Stimulated activated CD4-positive, alpha-beta T cell treated with anti-CD3 and anti-CD28 coated beads, Interleukin-4, amount 100 ng/mL, for 4 hours (primary cell): ENCODE measurements around the gene DSCAM.

Source experiments
- DNase-seq, 2 experiments: peaks; one replicate each; pipeline ENCODE4 v3.0.0-alpha.2; 2020

The DSCAM gene

DNA sequence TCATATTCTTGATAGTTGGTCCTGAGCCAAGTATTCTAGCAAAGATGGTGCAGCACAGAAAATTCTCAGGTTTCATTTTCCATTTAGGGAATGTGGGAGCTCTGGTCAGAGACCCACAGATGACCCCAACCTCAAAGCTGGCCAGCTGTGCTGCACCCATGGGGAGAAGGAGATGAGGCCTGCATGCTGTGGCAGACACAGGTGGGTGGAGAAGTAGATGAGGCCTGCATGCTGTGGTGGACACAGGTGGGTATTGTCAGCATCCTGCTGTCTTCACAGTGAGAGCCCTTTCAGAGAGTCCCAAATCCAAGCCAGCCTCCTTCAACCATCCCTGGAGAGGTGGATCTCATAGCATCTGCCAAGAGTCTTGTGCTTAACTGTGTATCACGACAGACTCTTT, 77.7 kb downstream of the DSCAM start:
- DNase-seq, result no peak

DNA sequence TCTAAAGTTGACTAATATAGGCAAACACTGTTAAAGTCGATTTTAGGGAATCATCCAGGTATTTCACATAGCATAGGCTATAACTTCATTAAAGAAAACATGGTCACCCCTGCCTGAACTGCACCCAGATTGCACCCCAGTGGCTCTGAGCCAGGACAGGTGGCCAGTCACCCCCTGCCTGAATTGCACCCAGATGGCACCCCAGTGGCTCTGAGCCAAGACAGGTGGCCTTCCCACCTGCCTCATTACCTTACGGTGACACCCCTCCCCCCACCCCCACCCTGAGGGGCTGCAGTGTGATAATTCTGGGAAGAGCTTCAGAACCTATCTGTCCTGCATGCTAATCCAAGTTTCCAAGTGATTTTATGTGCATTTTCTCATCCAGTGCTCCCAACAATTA, 78.9 kb downstream of the DSCAM start:
- DNase-seq, result no peak

DNA sequence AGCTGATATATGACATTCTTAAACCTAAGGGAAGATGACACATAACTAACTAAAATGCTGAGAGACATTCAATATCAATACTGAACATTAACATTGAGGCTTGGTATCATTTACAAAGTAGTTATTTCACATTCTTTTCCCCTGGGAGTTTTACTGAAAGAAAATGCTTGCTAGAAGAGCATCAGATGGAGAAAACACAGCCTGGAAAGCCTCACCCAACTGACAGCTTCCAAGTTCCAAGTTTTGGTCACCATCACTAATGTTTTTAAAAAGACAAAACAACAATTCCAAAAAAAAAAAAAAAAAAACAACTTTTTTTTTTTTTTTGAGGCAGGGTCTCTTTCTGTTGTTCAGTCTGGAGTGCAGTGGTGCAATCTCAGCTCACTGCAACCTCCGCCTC, 80.6 kb downstream of the DSCAM start:
- DNase-seq, result no peak

DNA sequence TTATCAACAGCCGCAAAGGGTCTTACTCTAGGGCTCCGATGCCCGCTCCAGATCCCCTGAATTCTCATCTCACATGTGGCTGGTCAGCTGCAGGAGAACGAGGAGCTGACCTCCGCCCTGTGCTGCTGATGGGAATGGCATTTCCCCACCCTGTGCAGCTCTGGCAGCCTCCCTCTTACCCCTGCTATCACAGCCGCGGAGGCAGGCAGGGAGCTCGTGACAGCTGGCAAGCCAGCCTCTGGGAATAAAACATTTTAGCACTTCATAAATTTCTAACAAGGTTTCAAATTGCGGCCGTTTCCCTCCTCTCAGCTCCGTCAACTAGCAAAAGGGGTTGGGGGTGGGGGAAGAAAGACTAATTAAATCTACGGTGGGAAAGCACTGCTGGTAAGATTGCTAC, 81.1 kb downstream of the DSCAM start:
- no peak for DNase-seq

DNA sequence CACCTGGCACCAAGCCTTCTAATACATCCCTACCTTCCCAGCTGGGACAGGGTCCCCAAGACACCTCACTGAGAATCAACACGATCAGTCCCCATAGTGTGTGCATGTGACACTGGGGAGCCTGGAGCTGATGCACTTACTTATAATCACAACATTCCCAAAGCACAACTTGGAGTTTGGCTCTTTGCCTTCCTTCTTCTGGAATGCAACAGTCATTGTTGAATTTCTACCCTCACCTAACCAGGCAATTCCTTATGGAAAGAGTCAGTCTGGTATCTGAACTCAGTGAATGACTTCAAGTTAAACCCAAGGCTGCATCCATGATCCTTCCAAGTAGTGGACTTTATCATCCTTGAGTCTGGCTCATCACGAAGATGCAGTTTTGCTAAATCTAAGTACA, 86.1 kb downstream of the DSCAM start:
- no peak for DNase-seq

DNA sequence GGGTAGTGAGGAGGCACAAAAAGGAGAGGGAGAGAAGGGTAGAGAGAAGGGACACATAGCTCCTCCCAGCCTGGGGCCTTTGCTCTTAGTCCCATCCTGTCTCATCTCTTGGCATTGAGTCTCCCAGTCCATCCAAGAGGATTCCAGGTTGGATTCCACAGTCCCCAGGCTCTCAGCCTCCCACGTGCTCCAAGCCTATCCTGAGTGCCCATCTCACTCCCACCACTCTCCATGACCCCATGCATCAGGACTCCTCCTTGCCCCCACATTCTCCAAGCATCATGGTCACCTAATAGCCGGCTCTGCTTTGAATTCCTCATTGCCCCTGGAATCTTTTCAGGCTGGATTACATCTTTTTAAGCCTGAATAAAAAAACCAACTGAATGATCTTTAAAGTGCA, 87.9 kb downstream of the DSCAM start:
- DNase-seq, result no peak

DNA sequence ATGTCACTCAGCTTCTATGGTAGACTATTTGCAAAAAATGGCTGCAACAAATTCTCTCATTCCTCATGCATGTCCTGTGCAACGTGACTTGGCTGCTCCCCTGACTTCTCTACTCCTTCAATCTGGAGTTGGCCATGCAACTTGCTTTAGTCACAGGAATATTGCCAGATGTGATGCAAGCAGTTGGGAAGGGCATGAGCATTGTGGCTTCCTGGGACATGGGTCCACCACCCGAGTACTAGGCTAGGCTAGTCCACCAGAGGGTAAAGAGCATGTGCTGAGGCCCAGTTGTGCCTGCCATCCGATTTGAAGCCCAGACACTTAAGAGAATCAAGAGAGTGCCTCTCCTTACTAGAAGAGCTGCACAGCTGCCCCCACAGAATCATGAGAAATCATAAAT, 89.6 kb downstream of the DSCAM start:
- DNase-seq, result no peak

DNA sequence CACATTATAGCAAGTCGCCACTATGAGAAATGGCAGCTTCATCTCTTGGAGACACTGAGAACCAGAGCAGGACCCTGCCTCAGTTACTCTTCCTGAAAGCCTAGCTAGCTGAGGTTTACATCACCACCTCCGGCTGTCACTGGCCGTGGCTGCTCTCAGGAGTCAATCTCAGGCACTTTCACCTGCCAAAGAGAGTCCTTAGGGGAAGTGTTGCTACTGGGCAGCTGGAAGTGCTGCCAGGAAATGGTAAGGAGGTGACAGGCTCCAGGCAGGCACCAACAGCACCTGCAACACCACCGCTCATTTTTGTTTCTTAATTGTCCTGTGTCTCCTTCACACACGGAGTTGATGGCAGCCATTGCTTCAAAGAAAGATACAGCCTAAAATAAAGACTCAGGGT, 92.5 kb downstream of the DSCAM start:
- no peak for DNase-seq

DNA sequence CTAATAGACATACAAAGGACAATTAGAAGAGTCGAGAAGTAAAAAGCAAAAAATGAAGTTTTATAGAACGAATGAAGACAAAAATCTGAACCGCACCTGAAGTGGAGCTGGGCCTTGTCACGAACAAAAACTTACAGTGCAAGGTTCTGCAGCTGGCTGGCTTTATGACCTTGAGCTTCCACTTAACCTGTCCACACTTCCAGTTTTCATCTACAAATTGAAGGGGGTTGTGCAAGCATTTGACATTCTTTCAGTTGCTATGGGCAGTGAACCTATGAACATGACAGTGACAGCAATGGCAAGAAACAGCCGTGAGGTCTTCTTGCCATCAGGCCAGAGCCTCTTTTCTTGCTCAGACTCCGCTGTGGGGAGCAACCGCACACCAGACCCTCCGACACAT, 93.2 kb downstream of the DSCAM start:
- no peak for DNase-seq

DNA sequence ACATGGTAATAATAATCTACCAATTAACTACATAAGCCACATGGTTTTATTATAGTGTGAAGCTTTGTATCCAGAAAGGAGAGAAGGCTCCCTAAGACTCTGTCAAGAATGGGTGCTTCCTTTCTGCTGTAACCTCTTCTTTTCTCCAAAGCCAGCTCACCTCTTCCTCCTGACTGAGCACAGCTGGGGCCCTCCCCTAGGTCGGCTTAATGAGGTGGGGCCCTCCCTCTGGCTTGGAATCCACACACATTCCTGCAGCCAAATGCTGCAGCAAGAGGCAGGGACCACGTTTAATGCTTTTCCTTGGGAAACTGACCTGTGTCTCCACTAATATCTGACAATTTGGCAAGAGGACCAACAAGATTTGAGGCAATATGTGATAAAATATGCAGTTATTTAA, 94.8 kb downstream of the DSCAM start:
- DNase-seq, result no peak

DNA sequence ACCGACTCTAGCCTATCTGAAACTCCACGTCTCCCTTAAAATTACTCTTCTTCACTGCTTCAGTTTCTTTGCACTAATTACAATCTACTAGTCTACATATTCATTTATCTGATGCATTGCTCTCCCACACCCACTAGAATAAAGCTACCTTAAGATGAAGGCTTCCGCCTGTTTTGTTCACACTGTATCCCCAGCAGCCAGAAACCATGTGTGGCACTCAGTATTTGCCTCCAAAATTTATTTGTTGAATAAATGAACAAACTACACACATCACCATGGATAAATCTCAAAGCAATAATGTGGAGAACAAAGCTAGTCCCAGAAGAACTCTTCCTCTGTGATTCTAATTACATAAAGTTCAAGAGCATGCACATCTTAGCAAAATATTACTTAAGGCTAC, 95.7 kb downstream of the DSCAM start:
- DNase-seq, result no peak

DNA sequence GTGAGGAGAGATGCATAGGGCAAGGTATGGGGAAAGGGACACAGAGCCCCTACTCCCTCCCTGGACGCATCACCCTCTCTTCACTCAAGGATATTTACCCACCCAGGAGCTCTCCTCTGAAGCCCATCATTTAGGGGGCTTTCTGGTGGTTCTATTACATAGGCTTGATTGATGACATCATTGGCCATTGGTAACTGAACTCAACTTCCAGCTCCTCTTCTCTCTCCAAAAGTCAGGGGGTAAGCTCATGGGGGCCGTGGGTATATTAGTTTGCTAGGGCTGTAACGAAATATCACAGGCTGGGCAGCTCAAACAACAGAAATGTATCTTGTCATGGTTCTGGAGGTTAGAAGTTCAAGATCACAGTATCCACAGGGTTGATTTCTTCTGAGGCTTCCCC, 110.8 kb downstream of the DSCAM start:
- no peak for DNase-seq

DNA sequence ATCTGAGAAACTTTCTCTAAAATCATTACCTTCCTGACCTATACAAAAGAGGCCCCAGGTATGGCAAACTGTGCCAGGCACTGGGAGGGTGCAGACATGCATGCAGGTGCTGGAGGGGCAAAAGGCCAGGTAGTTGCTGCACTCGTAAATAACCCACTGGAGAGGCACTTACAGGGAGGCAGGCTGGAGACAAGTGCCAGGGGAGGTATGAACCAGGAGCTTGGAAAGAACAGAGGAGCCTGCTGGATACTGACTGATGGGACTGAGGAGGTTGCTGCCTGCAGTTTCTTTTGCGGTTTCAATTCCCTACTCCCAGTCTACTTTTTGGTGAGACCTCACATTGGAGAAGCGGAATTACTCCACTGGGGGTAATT, 113.9 kb downstream of the DSCAM start:
- DNase-seq, result no peak

DNA sequence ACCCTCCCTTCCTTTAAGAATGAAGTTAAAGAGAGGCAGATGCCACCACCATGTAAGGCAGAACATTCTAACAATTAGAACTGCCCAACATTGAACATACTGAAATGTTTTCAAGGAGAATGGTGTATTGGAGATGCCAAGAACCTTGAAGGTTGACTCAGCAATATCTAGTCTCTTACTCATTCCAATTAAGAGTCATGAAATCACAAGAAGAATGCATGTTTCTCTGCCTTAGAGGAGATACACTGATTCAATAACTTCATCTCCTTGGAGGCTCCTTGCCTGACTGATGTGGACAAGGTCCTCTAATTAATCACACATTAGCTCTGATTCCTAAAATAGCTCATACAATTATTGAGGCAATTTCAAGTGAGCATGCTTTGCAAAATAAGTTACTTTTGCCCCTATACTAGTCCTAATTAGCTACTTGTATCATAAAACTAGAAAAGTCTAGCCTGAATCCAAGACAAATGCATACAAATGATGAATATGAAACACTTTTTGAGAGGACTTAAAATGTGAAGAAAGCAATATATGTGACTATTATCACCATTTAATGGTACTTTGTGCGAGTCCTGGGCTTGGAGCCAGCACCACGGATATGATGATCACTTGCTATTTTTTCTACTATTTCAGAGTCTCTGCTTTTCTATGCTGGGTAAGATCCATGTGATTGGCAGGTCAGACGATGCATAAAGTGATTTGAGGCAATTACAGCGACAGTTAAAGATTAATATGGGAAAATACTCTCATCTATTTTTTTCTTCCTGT, 114.5 kb downstream of the DSCAM start:
- DNase-seq, result no peak

DNA sequence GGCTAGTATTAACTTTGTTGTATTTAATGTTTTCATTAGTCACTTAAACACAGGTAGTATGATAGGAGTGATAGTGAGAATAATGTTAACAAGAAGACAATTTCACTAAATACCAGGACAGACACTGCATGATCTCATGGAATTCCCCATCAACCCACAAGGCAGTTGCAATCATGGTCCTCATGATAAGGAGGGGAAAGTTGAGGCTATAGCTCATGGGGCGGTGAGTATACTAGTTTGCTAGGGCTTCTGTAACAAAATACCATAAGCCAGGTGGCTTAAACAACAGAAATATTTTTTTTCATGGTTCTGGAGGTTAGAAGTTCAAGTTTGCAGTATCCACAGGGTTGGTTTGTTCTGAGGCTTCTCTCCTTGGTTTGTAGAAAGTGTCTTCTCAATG, 115.8 kb downstream of the DSCAM start:
- no peak for DNase-seq

DNA sequence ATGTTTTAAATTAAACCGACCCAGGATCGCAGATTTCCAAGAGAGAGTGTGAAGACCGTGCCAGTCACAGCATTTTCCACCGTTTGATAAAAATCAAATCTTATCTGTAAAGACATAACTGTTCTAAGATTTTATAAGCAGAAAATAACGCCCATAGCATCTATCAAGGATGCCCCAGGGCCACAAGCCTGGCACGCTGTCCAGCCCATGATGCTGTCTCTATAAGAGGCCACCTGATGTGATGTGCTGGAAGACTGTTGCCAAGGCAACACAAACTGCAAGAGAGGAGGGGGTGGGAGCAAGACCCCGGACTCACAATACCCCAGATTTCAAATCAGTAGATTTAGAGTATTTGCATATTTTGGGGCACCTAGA, 116.5 kb downstream of the DSCAM start:
- no peak for DNase-seq

DNA sequence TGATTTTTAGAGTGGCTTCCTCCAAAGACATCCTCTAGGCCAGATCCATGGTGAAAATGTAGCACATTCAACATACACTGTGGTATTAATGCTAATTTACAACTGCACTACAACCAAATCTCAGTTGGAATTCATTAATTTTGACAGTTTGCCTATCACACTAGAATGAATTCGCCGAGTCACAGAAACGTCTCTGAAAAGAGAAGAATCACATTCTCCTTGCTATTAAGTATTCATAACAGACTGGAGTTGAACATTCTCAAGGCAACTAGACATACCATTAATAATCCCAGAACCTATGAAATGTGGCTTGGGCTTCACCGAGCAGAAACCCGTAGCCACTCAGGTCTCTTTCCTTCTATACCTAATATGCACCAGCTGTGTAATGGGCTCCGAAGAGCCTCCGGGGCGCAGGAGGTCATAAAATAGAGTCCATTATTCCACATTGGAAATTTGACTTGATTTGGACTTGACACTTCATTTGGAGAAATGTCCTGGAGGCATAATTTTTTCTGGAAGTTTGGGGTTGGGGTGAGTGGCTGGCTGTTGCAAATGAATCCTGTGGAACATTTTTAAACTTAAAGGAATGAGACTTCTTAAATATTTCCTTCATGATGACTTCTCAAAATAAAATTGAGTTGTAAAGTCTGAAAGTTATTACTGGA, 117.1 kb downstream of the DSCAM start:
- no peak for DNase-seq

DNA sequence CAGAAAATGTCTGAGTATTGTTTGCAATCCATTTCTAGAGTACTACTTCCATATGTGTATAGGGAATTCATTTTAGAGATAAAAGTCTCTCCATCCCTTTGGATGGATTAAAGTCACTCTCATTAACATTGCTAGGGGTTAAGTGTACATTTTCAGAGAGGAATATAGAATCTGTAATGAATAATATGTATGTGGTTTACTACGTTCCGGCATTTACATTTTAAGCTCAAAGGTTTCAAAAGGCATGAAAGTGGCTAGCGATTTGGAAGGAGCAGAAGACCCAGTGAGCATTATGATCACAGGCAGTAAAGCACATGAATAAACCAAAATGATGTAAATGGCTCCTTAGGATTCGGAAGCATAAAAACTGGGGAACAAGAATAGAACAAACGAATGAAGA, 123.0 kb downstream of the DSCAM start:
- DNase-seq, result no peak

DNA sequence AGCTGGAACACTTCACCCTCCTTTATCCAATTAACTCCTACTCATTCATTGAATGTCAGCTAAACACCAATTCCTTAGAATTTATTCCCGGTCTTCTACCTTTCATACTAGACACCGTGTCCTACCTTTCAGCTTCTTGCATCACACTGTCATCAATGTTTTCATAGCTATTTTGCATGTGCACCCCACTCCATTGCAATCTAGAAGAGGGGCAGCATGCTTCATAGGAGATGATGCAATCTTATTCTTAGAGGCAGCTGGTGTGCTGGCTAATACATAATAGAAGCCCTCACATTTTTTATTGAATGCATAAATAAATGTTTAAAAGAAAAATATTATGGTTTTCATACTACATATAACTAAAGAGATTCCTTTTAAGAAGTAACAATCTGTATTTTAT, 123.6 kb downstream of the DSCAM start:
- DNase-seq, result no peak

DNA sequence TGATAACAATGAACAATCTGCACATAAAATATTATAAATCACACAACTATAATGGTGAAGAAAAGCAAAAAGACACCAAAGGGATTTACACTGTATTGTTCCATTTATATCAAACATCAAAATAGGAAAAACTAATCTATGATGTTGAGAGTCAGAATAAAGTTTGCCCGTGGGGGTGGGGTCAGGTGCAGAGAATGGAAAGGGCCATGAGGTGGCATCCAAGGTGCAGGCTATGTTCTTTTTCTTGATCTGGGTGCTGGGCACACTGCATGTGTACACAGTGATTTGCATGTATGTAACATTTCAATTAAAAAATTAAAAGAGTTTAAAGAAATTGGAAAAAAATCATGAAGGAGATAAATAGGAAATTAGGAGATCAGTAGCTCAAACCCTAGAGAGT, 127.3 kb downstream of the DSCAM start:
- DNase-seq, result no peak

DNA sequence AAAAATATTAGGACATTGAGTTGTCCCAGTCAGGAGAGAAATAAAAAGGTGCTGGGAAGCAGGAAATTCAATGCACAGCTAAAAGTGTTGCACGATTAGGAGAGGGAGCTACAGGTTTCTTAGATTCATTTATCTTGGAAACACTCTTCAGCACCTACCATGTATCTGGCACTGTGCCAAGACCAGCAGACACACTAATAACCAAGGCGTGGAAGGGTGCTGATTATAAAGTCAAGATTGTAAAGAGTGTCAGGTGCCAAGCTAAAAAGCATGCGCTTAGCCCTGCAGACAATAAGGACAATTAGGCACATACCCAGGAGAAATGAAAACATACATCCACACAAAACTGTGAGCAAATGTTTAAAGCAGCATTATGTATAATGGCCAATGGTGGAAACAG, 129.9 kb downstream of the DSCAM start:
- DNase-seq, result no peak

DNA sequence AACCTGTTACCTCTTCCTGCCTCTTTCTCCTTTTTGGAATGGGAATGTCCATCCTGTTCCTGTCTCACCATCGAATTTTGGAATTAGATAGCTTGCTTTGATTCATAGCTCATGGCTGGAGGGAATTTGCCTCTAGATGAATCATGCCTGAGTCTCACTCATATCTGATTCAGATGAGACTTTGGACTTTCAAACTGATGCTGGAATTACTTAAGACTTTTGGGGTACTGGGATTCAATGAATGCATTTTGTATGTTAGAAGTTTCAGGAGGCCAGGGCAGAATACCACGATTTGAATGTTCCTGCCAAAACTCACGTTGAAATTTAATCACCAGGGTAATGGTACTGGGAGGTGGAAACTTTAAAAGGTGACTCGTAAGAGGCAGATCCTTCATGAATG, 132.4 kb downstream of the DSCAM start:
- no peak for DNase-seq

DNA sequence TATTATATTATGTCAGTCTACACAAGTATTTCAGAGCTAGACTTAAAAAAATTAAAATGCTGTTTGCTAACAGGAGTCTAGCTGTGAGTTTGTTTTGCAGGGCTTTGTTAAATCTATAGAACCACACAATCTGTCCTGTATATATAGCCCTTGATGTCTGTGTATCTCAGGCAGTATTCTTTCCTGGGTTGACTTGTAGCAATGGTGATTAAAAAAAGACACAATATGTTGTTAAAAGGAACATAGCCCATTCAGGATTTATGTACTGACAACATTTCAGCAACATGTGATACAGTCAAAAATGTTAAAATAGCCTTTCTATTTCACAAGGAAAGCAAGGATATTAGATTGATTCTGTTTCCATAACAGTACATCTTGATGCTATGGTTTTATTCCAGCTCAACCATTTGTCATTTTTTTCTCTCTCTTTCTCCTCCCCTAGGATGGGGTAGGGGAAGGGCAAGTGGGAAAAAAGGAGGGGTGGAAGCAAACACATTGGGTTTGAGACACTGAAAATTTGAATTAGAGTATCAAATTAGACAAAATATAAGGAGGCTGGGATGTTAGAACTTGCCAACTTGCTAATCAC, 139.2 kb downstream of the DSCAM start:
- no peak for DNase-seq

DNA sequence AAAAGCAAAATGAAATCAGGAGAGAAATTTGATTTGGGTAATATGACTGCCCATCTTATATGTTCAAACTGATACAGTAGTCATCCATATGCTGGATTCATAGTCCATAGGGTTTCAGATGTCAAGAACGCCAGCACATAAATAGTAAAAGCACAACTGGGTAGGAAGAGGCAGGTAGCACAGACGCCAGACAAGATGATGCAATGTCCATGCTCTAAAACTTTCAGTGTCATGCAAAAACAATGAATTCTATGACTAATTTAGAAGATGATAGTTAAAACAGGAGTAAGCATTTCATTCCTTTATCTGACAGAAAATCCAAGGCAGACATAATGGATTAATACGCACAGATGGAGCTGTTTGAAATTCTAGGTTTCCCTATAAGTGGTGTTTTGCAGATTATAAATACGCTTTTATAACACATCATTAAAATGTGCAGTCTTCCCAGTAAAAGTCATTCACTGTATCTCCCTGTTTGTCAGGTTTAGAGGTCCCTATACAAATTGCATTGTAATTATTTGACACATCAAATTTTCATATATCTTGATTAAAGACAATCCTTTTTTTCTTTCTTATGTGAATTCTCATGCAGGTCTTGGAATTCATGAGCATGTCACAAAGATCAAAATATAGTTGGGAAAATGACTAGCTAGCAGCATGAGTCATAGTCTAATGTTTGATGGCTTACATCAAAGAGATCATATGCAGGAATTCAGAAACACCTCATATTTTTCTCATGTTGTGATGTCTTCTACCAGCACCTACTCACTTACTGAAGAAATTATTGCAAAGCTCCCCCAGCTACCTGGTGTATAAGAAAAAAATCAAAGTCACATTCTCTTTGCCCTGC, 139.9 kb downstream of the DSCAM start:
- no peak for DNase-seq
